Activated CD4-positive, alpha-beta memory T cell treated with anti-CD3 and anti-CD28 coated beads, Interleukin-2, amount 10 ng/mL, durations not matched to agents 7 days and 5 days (primary cell): ENCODE measurements around the gene VEGFA. TPM values are rescaled to one million over a fixed set of nuclear protein-coding genes. Genes with fewer than 3 reads are reported as not detected.
A peak's percentile ranks its signal among the peaks of the same experiment; 100 is the strongest.

Experiments
- CTCF ChIA-PET: fragments of 350-600 bp; sonication (Branson Sonifier 250); formaldehyde crosslinking; loops from one replicate; lab custom pipeline; 2021; ENCODE audit warnings: antibody characterized with exemption, inconsistent platforms; lab: Charles Lee
- POLR2A ChIA-PET: fragments of 350-600 bp; sonication (Branson Sonifier 250); formaldehyde crosslinking; loops from one replicate; lab custom pipeline; 2021; ENCODE audit warnings: antibody characterized with exemption; lab: Charles Lee
- DNase-seq: peaks from one replicate; pipeline ENCODE4 v3.0.0-alpha.2; 2020
- H3K27ac Mint-ChIP-seq: one replicate; pipeline ENCODE4 v1.8.0; 2021; ENCODE audit warnings: mild to moderate bottlenecking, mixed read lengths
- H3K27me3 Mint-ChIP-seq: one replicate; pipeline ENCODE4 v1.8.0; 2021; ENCODE audit warnings: mixed read lengths
- H3K36me3 Mint-ChIP-seq: one replicate; pipeline ENCODE4 v1.8.0; 2021; ENCODE audit warnings: low read depth, mixed read lengths
- H3K4me1 Mint-ChIP-seq: one replicate; pipeline ENCODE4 v1.8.0; 2021; ENCODE audit warnings: mixed read lengths
- H3K4me3 Mint-ChIP-seq: one replicate; pipeline ENCODE4 v1.8.0; 2021; ENCODE audit warnings: mild to moderate bottlenecking, mixed read lengths
- H3K9me3 Mint-ChIP-seq: one replicate; pipeline ENCODE4 v1.8.0; 2021; ENCODE audit warnings: mixed read lengths
- total RNA-seq, 2 experiments: library from RNA; stranded (reverse); gene quantifications; one replicate each; pipeline ENCODE4 v1.2.3, GENCODE V29; 2021

Gene VEGFA
- total RNA-seq, 2 experiments from 2014 or later, result 48.1 to 49.5 TPM

GRCh38 chr6:43788301-43788700, 18.3 kb downstream of the VEGFA start:
- DNase-seq, result no peak
- Mint-ChIP-seq H3K4me1 (no peaks in the 10 kb centered on the region), H3K4me3 (no peak overlapping the region), H3K27me3 (peaks cover 3% of the 10 kb centered on the region), H3K36me3 (peaks cover 15% of the 10 kb centered on the region), H3K27ac (no peak overlapping the region), H3K9me3 (no peaks in the 10 kb centered on the region)
- CTCF ChIA-PET, result interaction anchor here (0.8 to 1.8 kb wide), 2 partner anchors 14 kb away, joined by 4 to 10 read pairs; no protein-coding TSS in a partner anchor
- POLR2A ChIA-PET, result interaction anchor here (0.7 kb wide), 1 partner anchor 119 kb away, joined by 3 read pairs; no protein-coding TSS in a partner anchor

GRCh38 chr6:43789447-43789846, 19.4 kb downstream of the VEGFA start:
- no peak overlapping the region for H3K27ac Mint-ChIP-seq
- no peak for DNase-seq
- no peak overlapping the region for H3K4me3 Mint-ChIP-seq
- POLR2A ChIA-PET, result interaction anchor here (1.3 kb wide), 1 partner anchor 14 kb away, joined by 3 read pairs; no protein-coding TSS in a partner anchor
- no peaks in the 10 kb centered on the region for H3K4me1 Mint-ChIP-seq
- CTCF ChIA-PET, result interaction anchor here (1.8 kb wide), 1 partner anchor 15 kb away, joined by 10 read pairs; no protein-coding TSS in a partner anchor
- peaks cover 5% of the 10 kb centered on the region for H3K27me3 Mint-ChIP-seq
- H3K36me3 Mint-ChIP-seq, result peaks cover 8% of the 10 kb centered on the region
- no peaks in the 10 kb centered on the region for H3K9me3 Mint-ChIP-seq

- Mint-ChIP-seq H3K36me3 (peaks cover 3% of the 10 kb centered on the region), H3K27me3 (peaks cover 5% of the 10 kb centered on the region), H3K27ac (no peak overlapping the region), H3K4me3 (no peak overlapping the region), H3K9me3 (no peaks in the 10 kb centered on the region), H3K4me1 (no peaks in the 10 kb centered on the region)
- ChIA-PET POLR2A (interaction anchor here (1.3 kb wide), 1 partner anchor 15 kb away, joined by 3 read pairs; no protein-coding TSS in a partner anchor), CTCF (interaction anchor here (1.8 kb wide), 1 partner anchor 15 kb away, joined by 10 read pairs; no protein-coding TSS in a partner anchor)
- no peak for DNase-seq
These were observed 20.0 kb downstream of the VEGFA start for GRCh38 chr6:43790031-43790430.

- no peaks in the 10 kb centered on the region for H3K4me1 Mint-ChIP-seq
- no peak overlapping the region for H3K27ac Mint-ChIP-seq
- H3K36me3 Mint-ChIP-seq, result no peaks in the 10 kb centered on the region
- H3K27me3 Mint-ChIP-seq, result peaks cover 5% of the 10 kb centered on the region
- no peaks in the 10 kb centered on the region for H3K9me3 Mint-ChIP-seq
- POLR2A ChIA-PET, result no interaction called here
- CTCF ChIA-PET, result no interaction called here
- no peak overlapping the region for H3K4me3 Mint-ChIP-seq
- no peak for DNase-seq
These were observed 21.9 kb downstream of the VEGFA start for GRCh38 chr6:43791745-43792422.

GRCh38 chr6:43793154-43793874, 23.3 kb downstream of the VEGFA start:
- CTCF ChIA-PET, result no interaction called here
- POLR2A ChIA-PET, result no interaction called here

GRCh38 chr6:43793875-43794242, 23.8 kb downstream of the VEGFA start:
- no peak for DNase-seq
- no peaks in the 10 kb centered on the region for H3K9me3 Mint-ChIP-seq
- no peaks in the 10 kb centered on the region for H3K36me3 Mint-ChIP-seq
- peaks cover 7% of the 10 kb centered on the region for H3K4me1 Mint-ChIP-seq
- H3K27me3 Mint-ChIP-seq, result peaks cover 5% of the 10 kb centered on the region
- no peak overlapping the region for H3K27ac Mint-ChIP-seq
- ChIA-PET POLR2A (no interaction called here), CTCF (no interaction called here)
- no peak overlapping the region for H3K4me3 Mint-ChIP-seq

More at GRCh38 chr6:43793154-43793874, 23.3 kb downstream of the VEGFA start:
- peaks cover 5% of the 10 kb centered on the region for H3K27me3 Mint-ChIP-seq
- H3K27ac Mint-ChIP-seq, result no peak overlapping the region
- H3K4me3 Mint-ChIP-seq, result no peak overlapping the region
- no peak for DNase-seq
- no peaks in the 10 kb centered on the region for H3K36me3 Mint-ChIP-seq
- peaks cover 2% of the 10 kb centered on the region for H3K4me1 Mint-ChIP-seq
- H3K9me3 Mint-ChIP-seq, result no peaks in the 10 kb centered on the region

- Mint-ChIP-seq H3K27me3 (peaks cover 5% of the 10 kb centered on the region), H3K4me3 (no peak overlapping the region), H3K4me1 (peaks cover 23% of the 10 kb centered on the region), H3K27ac (no peak overlapping the region), H3K9me3 (no peaks in the 10 kb centered on the region), H3K36me3 (no peaks in the 10 kb centered on the region)
- CTCF ChIA-PET, result interaction anchor here (0.6 to 1.4 kb wide), 2 partner anchors 21 to 180 kb away, joined by 4 to 6 read pairs; no protein-coding TSS in a partner anchor
- no peak for DNase-seq
- POLR2A ChIA-PET, result no interaction called here
These were observed 25.4 kb downstream of the VEGFA start for GRCh38 chr6:43795421-43795820.

GRCh38 chr6:43796168-43796567, 26.2 kb downstream of the VEGFA start:
- H3K36me3 Mint-ChIP-seq, result no peaks in the 10 kb centered on the region
- H3K27ac Mint-ChIP-seq, result no peak overlapping the region
- CTCF ChIA-PET, result interaction anchor here (0.6 to 1.4 kb wide), 3 partner anchors 22 to 179 kb away, joined by 3 to 6 read pairs (median 4); no protein-coding TSS in a partner anchor
- peaks cover 26% of the 10 kb centered on the region for H3K4me1 Mint-ChIP-seq
- peaks cover 4% of the 10 kb centered on the region for H3K27me3 Mint-ChIP-seq
- no peak for DNase-seq
- H3K4me3 Mint-ChIP-seq, result no peak overlapping the region
- POLR2A ChIA-PET, result no interaction called here
- H3K9me3 Mint-ChIP-seq, result no peaks in the 10 kb centered on the region

GRCh38 chr6:43796903-43797890, 27.2 kb downstream of the VEGFA start:
- H3K27ac Mint-ChIP-seq, result no peak overlapping the region
- ChIA-PET POLR2A (no interaction called here), CTCF (interaction anchor here (1.2 to 1.3 kb wide), 2 partner anchors 25 to 29 kb away, joined by 3 read pairs; no protein-coding TSS in a partner anchor)
- peaks cover 2% of the 10 kb centered on the region for H3K27me3 Mint-ChIP-seq
- H3K36me3 Mint-ChIP-seq, result no peaks in the 10 kb centered on the region
- no peak for DNase-seq
- H3K9me3 Mint-ChIP-seq, result no peaks in the 10 kb centered on the region
- H3K4me3 Mint-ChIP-seq, result no peak overlapping the region
- peaks cover 26% of the 10 kb centered on the region for H3K4me1 Mint-ChIP-seq

- no peak for DNase-seq
- H3K27ac Mint-ChIP-seq, result no peak overlapping the region
- peaks cover 26% of the 10 kb centered on the region for H3K4me1 Mint-ChIP-seq
- H3K36me3 Mint-ChIP-seq, result no peaks in the 10 kb centered on the region
- H3K4me3 Mint-ChIP-seq, result no peak overlapping the region
- CTCF ChIA-PET, result no interaction called here
- POLR2A ChIA-PET, result no interaction called here
- H3K27me3 Mint-ChIP-seq, result peaks cover 2% of the 10 kb centered on the region
- H3K9me3 Mint-ChIP-seq, result no peaks in the 10 kb centered on the region
These were observed 27.9 kb downstream of the VEGFA start for GRCh38 chr6:43797919-43798318.

GRCh38 chr6:43798688-43799444, 28.9 kb downstream of the VEGFA start:
- CTCF ChIA-PET, result no interaction called here
- no peak overlapping the region for H3K4me3 Mint-ChIP-seq

More at GRCh38 chr6:43798688-43799444, 28.9 kb downstream of the VEGFA start:
- peak; percentile 48 for DNase-seq
- peaks cover 26% of the 10 kb centered on the region for H3K4me1 Mint-ChIP-seq
- H3K36me3 Mint-ChIP-seq, result no peaks in the 10 kb centered on the region
- H3K9me3 Mint-ChIP-seq, result no peaks in the 10 kb centered on the region
- peaks cover 2% of the 10 kb centered on the region for H3K27me3 Mint-ChIP-seq
- H3K27ac Mint-ChIP-seq, result peak overlapping the region; percentile 68
- POLR2A ChIA-PET, result no interaction called here
